Esophagus muscularis mucosa (tissue), 4 donors: ENCODE data around the gene RTN4IP1. TPM values are rescaled to one million over a fixed set of nuclear protein-coding genes. Genes with fewer than 3 reads are reported as not detected.

Experiments used
- DNase-seq: peaks from one replicate; pipeline ENCODE4 v3.0.0-alpha.2; 2017; ENCODE audit errors: extremely low spot score
- H3K27ac ChIP-seq, 4 donors: fragments of 200-600 bp; sonication (generic); replicated peaks in 1 of 4; 1 replicate in 3 of 4; 2 replicates in 1 of 4; pipeline ENCODE4 v1.5.1; 2016 to 2019; ENCODE audit warnings: mild to moderate bottlenecking in 1 of 4
- H3K27me3 ChIP-seq, 4 donors: fragments of 200-600 bp; sonication (generic); one replicate each; pipeline versions ENCODE4 v1.5.1 to v1.6.0; 2016 to 2019
- H3K36me3 ChIP-seq, 4 donors: fragments of 200-600 bp; sonication (generic); one replicate each; pipeline ENCODE4 v1.5.1; 2016 to 2019
- H3K4me1 ChIP-seq, 4 donors: fragments of 200-600 bp; sonication (generic); one replicate each; pipeline ENCODE4 v1.5.1; 2016 to 2019
- H3K4me3 ChIP-seq, 4 donors: fragments of 200-600 bp; sonication (generic); 1 replicate in 2 of 4; 2 replicates in 2 of 4; pipeline ENCODE4 v1.5.1; 2016 to 2019; ENCODE audit warnings: mild to moderate bottlenecking in 4 of 4, moderate library complexity in 1 of 4
- H3K9me3 ChIP-seq, 4 donors: fragments of 200-600 bp; sonication (generic); 1 replicate in 3 of 4; 2 replicates in 1 of 4; pipeline ENCODE4 v1.5.1; 2016 to 2019
- CTCF ChIP-seq, 3 experiments: fragments of 200-600 bp in 2 of 3; fragments of 450-650 bp in 1 of 3; sonication (generic) in 2 of 3; IDR thresholded peaks; one replicate each; pipeline ENCODE4 v1.5.1; 2017 to 2019; ENCODE audit warnings: antibody characterized with exemption in 3 of 3, mild to moderate bottlenecking in 2 of 3, moderate library complexity in 1 of 3
- EP300 ChIP-seq: sonication (generic); formaldehyde crosslinking; IDR thresholded peaks from one replicate; pipeline ENCODE4 v1.6.1; 2017; ENCODE audit warnings: antibody characterized with exemption
- POLR2A ChIP-seq: fragments of 450-650 bp; IDR thresholded peaks from one replicate; pipeline ENCODE4 v1.6.1; 2017; ENCODE audit warnings: antibody characterized with exemption, moderate library complexity, mild to moderate bottlenecking, low read depth
- POLR2AphosphoS5 ChIP-seq, 2 donors: sonication (generic); formaldehyde crosslinking; IDR thresholded peaks; one replicate each; pipeline ENCODE4 v1.6.1; 2017; ENCODE audit warnings: antibody characterized with exemption in 2 of 2
- WGBS: methylation state at CpG from one replicate; pipeline ENCODE4 v1.1.5; 2018; 5-methylcytosine and 5-hydroxymethylcytosine counted together
- intact Hi-C: fragments of 100-400 bp; cut with DNase I; formaldehyde crosslinking; loops from one replicate; pipeline ENCODE4 v1.15.1; 2023
- total RNA-seq, 4 donors: library from RNA; depleted of rRNA; stranded (reverse); fragments of >200 nt; gene quantifications; one replicate each; pipeline versions ENCODE4 v1.1.0 to v1.2.1, GENCODE V29; 2016

The RTN4IP1 gene
- total RNA-seq, 4 donors from 2014 or later, result 2.3 to 6.2 (median 4.9) TPM

DNA sequence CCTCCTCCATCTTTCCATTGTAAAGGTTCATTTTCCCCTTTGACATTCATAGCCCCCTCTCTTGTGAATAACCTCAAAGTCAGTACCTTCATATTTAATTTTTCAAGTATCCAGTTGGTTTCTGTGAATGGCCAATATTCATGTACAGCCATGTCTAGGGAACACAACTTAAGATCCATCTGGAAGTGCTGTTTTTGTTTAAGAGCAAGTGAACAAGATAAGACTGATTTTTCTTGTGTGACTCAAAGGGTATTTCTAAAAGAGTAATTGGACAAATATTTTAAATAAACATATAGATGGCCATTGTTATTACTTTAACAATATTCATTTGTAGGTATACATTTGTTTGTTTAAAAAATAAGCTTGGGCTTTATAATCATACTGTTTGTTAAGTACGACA is 92.9 kb downstream of the RTN4IP1 start:
- intact Hi-C loops, result no loop called here
- 95% methylated on average over 1 of the region's 1 CpG for WGBS
- no peak for TF ChIP-seq CTCF (IDR thresholded peaks at IDR 0.05)
- no peak for TF ChIP-seq POLR2AphosphoS5 (IDR thresholded peaks at IDR 0.05)
- TF ChIP-seq POLR2A, result no peak
- no peak for TF ChIP-seq EP300
- Histone ChIP-seq H3K4me1 (no peaks in the 10 kb centered on the region), H3K27ac (no peak overlapping the region), H3K36me3 (peaks cover 0 to 4% (median 0%) of the 10 kb centered on the region in 4 donors), H3K27me3 (no peaks in the 10 kb centered on the region), H3K9me3 (no peaks in the 10 kb centered on the region), H3K4me3 (no peak overlapping the region)
- no peak for DNase-seq

DNA sequence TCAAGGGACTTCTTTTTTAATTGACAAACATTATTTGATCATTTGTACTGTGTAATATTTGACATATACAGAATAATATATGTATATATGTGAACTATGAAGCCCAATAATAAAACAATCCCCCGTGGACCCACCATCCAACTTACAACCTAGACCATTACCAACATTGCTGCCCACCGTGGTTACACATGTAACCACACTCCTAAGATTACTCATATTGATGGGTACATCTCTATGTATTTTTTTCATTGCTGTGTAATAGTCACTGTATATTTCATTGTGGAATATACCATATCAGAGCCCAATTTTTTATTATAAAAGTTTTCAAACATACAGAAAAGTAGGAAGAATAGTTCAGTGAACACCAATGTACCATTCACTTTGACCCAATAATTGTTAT is 94.3 kb downstream of the RTN4IP1 start:
- intact Hi-C loops, result no loop called here
- no peak for DNase-seq
- Histone ChIP-seq H3K27me3 (no peaks in the 10 kb centered on the region), H3K27ac (no peak overlapping the region), H3K9me3 (no peaks in the 10 kb centered on the region), H3K4me3 (no peak overlapping the region), H3K36me3 (peaks cover 0 to 6% (median 0%) of the 10 kb centered on the region in 4 donors), H3K4me1 (no peaks in the 10 kb centered on the region)
- TF ChIP-seq CTCF (IDR thresholded peaks at IDR 0.05), result no peak
- no peak for TF ChIP-seq POLR2A
- TF ChIP-seq EP300, result no peak
- no peak for TF ChIP-seq POLR2AphosphoS5 (IDR thresholded peaks at IDR 0.05)
- WGBS, result 88% methylated on average over 2 of the region's 2 CpGs

GRCh38 chr6:106534564-106534982 is 94.7 kb downstream of the RTN4IP1 start:
- Histone ChIP-seq H3K9me3 (no peaks in the 10 kb centered on the region), H3K36me3 (peaks cover 0 to 6% (median 0%) of the 10 kb centered on the region in 4 donors), H3K4me1 (no peaks in the 10 kb centered on the region), H3K27me3 (no peaks in the 10 kb centered on the region), H3K27ac (no peak overlapping the region), H3K4me3 (no peak overlapping the region)
- intact Hi-C loops, result no loop called here
- TF ChIP-seq POLR2AphosphoS5 (IDR thresholded peaks at IDR 0.05) (no peak), EP300 (no peak), POLR2A (no peak), CTCF (IDR thresholded peaks at IDR 0.05) (no peak)
- WGBS, result 74% methylated on average over 2 of the region's 2 CpGs
- no peak for DNase-seq

GRCh38 chr6:106534004-106534403 is 95.3 kb downstream of the RTN4IP1 start:
- Histone ChIP-seq H3K4me1 (no peaks in the 10 kb centered on the region), H3K27me3 (no peaks in the 10 kb centered on the region), H3K9me3 (no peaks in the 10 kb centered on the region), H3K4me3 (no peak overlapping the region), H3K36me3 (peaks cover 0 to 6% (median 0%) of the 10 kb centered on the region in 4 donors), H3K27ac (no peak overlapping the region)
- TF ChIP-seq POLR2A (no peak), CTCF (IDR thresholded peaks at IDR 0.05) (no peak), POLR2AphosphoS5 (IDR thresholded peaks at IDR 0.05) (no peak), EP300 (no peak)
- DNase-seq, result no peak
- WGBS, result 75% methylated on average over 1 of the region's 1 CpG
- intact Hi-C loops, result no loop called here

DNA sequence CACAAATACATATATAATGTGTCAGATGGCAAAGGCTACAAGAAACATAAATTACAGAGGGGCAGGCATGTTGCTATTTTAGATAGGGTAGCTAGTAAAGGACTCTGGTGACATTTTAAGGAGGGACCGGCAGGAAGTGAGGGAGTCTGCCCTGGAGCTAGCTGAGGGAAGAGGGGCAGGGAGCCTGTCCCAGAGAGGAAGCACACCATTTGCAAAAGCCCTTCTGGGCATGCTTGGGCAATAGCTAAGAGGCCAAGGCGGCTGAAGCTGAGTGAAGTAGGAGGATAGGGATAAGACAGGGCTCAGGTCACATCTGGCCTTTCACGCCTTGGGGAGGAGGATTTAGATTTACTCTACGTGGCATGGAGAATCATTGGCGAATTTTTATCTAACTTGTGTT is 96.2 kb downstream of the RTN4IP1 start:
- Histone ChIP-seq H3K4me1 (no peaks in the 10 kb centered on the region), H3K27ac (no peak overlapping the region), H3K4me3 (no peak overlapping the region), H3K27me3 (no peaks in the 10 kb centered on the region), H3K9me3 (no peaks in the 10 kb centered on the region), H3K36me3 (peaks cover 0 to 6% (median 0%) of the 10 kb centered on the region in 4 donors)
- TF ChIP-seq POLR2AphosphoS5 (IDR thresholded peaks at IDR 0.05), result no peak
- no peak for TF ChIP-seq EP300
- no peak for TF ChIP-seq POLR2A
- TF ChIP-seq CTCF (IDR thresholded peaks at IDR 0.05), result no peak
- intact Hi-C loops, result no loop called here
- DNase-seq, result no peak
- WGBS, result 64% methylated on average over 5 of the region's 5 CpGs
